ENCODE results near the gene CTNND2.
"Not testable (repeated sequence)": the region's sequence is repeated elsewhere in the genome, so short reads cannot be mapped to it uniquely, and the experiment has no call there.

DNA sequence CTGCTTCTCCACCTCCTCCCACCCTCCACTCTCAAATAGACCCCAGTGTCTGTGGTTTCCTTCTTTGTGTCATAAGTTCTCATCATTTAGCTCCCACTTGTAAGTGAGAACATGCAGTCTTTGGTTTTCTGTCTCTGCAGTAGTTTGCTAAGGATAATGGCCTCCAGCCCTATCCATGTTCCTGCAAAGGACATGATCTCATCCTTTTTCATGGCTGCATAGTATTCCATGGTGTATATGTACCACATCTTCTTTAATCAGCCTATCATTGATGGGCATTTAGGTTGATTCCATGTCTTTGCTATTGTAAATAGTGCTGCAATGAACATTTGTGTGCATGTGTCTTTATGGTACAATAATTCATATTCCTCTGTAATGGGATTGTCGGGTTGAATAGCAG is 489.5 kb downstream of the CTNND2 start:
- TF ChIP-seq, protein P1, sequence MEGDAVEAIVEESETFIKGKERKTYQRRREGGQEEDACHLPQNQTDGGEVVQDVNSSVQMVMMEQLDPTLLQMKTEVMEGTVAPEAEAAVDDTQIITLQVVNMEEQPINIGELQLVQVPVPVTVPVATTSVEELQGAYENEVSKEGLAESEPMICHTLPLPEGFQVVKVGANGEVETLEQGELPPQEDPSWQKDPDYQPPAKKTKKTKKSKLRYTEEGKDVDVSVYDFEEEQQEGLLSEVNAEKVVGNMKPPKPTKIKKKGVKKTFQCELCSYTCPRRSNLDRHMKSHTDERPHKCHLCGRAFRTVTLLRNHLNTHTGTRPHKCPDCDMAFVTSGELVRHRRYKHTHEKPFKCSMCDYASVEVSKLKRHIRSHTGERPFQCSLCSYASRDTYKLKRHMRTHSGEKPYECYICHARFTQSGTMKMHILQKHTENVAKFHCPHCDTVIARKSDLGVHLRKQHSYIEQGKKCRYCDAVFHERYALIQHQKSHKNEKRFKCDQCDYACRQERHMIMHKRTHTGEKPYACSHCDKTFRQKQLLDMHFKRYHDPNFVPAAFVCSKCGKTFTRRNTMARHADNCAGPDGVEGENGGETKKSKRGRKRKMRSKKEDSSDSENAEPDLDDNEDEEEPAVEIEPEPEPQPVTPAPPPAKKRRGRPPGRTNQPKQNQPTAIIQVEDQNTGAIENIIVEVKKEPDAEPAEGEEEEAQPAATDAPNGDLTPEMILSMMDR (IDR thresholded peaks at IDR 0.05): not testable (repeated sequence)
- not testable (repeated sequence) for TF ChIP-seq POLR2A (IDR thresholded peaks at IDR 0.05)
